ENCODE results near the gene OR51B4.
"Not testable (repeated sequence)": the region's sequence is repeated elsewhere in the genome, so short reads cannot be mapped to it uniquely, and the experiment has no call there.

The OR51B4 gene

DNA sequence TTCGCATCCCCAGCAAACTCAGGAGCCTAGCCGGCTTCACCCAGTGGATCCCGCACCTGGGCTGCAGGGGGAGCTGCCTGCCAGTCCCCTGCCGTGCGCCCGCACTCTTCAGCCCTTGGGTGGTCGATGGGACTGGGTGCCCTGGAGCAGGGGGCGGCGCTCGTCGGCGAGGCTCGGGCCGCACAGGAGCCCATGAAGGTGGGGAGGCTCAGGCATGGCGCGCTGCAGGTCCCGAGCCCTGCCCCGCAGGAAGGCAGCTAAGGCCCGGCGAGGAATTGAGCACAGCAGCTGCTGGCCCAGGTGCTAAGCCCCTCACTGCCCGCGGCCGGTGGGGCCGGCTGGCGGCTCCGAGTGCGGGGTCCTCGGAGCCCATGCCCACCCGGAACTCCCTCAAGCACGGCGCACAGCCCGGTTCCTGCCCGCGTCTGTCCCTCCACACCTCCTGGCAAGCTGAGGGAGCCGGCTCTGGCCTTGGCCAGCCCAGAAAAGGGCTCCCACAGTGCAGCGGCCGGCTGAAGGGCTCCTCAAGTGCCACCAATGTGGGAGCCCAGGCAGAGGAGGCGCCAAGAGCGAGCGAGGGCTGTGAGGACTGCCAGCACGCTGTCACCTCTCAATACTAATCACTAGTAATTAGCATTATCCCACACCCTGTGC lies 7.3 kb downstream of the OR51B4 start:
- DNase-seq (ENCODE audit: low spot score) = not testable (repeated sequence)

DNA sequence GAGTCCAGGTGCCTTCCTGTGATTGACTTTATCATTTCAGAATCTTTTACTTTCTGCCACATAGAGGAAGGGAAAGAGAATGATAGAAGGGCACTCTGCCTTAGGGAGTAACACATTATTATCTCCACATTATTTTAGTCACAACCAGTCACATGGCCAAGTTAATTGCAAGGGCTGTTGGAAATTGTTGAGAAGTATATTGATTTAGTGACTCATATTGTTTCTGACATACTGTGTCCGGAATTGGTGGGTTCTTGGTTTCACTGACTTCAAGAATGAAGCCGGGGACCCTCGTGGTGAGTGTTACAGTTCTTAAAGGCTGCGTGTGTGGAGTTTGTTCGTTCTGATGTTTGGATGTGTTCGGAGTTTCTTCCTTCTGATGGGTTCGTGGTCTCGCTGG lies 8.7 kb downstream of the OR51B4 start:
- DNase-seq (ENCODE audit: low spot score) = no peak

DNA sequence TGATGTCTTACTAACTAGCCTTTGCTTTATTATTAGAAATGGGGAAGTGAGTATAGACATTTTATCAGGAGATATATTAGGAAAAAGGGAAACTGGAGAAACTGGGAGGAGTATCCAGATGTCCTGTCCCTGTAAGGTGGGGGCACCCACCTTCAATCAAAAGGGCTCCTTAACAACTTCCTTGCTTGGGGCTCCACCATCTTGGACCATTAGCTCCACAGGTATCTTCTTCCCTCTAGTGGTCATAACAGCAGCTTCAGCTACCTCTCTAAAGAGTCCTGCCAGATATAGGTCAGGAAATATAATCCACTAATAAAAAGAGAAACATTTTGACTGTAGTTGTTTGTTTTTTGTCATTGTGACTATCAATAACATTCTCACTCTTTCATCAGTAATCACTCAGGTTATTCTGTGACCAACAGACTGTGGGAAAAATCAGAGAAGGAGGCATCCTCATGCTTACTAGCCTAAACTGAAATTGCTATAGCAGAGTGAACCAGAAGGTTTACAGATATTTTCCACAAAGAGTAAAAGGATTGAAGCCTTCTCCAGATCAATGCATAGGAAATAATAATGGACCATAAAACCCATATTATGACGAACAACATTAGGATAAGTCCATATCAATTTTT lies 10.4 kb downstream of the OR51B4 start:
- DNase-seq (ENCODE audit: low spot score) = no peak

DNA sequence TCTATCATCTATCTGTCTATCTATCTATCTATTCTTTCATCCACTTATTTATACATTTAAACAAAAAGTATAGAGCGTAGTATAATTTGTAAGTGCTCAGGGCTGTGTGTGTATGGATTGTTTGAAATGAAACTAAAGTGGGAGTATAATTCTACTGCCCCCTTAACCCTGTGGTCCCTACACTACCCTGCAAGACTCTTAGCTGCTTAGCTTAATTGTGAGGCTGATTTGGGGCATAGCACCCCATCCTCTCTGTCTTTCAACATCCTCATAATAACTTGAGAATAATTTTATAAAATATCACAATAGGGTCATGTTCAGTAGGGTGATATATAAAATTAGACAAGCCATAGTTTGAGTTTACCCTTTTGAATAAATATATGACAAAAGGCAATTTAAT lies 11.6 kb downstream of the OR51B4 start:
- no peak for DNase-seq (ENCODE audit: low spot score)

DNA sequence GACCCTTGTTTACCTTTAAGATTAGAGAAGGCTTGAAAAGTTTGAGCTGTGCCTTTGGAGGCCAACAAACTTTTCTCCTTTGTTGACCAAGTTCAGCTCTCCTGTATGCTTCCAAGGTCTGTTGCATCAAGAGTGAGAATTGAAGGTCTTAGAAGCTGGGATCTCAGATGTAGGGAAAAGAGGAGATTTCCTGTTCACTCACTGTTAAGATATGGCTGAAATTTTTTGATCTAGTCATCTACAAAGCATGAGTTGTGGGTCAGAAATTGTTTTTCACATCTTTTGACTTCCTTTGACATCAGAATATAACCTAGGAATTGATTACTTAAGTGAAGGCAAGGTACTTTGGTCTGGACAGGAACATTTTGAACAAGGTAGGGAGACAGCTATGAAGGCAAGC lies 12.1 kb downstream of the OR51B4 start:
- DNase-seq (ENCODE audit: low spot score) = no peak

DNA sequence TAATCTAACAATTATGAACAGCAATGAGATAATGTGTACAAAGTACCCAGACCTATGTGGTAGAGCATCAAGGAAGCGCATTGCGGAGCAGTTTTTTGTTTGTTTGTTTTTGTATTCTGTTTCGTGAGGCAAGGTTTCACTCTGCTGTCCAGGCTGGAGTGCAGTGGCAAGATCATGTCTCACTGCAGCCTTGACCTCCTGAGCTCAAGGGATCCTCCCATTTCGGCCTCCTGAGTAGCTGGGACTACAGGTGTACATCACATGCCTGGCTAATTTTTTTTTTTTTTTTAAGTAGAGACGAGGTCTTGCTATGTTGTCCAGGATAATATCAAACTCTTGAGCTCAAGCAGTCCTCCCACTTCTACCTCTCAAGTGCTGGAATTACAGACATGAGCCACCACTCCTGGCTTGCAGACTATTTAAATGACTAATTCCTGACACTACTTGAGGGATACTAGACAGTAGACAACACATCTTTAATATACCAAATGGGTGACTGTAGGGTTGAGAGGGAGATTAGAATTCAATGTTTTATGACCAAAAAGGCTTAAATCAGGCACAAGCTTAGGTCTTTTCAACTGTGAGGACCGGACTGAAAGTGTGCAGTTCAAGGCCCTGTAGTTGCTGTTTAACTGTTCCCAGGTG lies 12.7 kb downstream of the OR51B4 start:
- no peak for DNase-seq (ENCODE audit: low spot score)

DNA sequence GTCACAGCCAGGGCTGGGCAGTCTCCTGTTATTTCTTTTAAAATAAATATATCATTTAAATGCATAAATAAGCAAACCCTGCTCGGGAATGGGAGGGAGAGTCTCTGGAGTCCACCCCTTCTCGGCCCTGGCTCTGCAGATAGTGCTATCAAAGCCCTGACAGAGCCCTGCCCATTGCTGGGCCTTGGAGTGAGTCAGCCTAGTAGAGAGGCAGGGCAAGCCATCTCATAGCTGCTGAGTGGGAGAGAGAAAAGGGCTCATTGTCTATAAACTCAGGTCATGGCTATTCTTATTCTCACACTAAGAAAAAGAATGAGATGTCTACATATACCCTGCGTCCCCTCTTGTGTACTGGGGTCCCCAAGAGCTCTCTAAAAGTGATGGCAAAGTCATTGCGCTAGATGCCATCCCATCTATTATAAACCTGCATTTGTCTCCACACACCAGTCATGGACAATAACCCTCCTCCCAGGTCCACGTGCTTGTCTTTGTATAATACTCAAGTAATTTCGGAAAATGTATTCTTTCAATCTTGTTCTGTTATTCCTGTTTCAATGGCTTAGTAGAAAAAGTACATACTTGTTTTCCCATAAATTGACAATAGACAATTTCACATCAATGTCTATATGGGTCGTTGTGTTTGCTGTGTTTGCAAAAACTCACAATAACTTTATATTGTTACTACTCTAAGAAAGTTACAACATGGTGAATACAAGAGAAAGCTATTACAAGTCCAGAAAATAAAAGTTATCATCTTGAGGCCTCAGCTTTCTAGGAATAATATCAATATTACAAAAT lies 13.4 kb downstream of the OR51B4 start:
- DNase-seq (ENCODE audit: low spot score) = no peak

DNA sequence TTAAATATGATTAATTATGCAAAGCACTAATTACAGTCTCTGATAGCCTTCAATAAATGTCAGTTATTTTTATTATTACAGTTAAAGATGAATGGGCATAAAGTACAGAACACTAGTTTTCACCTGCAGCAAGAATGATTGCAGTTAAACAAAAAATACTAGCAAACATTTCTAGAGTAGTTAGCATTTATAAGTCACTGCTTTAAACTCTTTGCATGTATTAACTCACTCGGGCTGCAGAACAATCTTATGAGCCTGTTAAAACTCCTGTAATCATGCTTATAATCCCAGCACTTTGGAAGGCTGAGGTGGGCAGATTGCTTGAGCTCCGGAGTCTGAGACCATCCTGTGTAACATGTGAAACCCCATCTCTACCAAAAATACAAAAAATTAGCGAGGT lies 14.8 kb downstream of the OR51B4 start:
- no peak for DNase-seq (ENCODE audit: low spot score)

DNA sequence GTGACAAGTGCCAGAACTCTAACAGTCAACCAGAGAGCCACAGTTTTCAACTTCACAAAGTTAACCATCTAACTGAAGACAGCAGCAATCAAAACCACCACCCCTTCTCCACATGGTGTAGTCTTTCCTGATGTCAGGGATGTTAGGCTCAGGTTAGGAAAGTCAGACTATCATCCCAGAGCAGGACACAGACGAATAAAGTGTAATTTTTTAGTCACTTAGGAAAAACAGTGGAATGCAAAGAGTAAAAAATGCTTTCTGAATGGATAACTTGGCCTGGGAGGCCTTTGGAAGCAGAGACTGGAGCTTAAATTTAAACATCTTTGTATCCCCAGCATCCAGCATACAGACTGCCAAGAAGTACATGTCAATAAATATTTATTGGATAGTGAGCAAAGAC lies 15.4 kb downstream of the OR51B4 start:
- no peak for DNase-seq (ENCODE audit: low spot score)

DNA sequence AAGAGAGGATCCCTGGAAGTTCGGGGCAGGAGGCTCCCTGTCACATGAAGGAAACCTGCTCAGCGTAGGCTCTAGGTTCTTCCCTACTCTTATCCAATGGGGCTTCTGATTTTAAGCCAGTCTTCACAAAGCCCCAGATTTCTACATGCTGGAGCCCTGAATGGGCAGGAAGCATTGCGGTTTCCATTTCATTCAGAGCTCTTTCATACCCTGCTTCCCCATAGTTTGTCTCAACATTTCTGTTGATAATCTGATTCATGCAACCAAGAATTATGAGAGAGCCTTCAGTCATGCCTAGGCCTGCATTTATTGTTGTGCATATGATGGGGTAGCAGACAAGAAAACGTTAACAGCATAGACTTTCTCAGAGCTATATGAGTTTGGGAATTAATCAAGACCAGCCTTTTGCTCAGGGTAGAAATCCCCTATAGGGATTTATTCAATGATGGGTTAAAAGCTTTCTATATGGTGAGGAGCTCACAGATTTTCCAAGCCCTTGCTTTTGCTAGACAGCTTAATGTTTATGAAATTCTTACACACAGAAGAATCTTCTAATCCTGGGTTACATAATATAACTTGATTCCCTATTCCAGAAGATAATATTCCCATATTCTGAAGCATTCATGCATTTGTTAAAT lies 15.9 kb downstream of the OR51B4 start:
- DNase-seq (ENCODE audit: low spot score) = no peak

DNA sequence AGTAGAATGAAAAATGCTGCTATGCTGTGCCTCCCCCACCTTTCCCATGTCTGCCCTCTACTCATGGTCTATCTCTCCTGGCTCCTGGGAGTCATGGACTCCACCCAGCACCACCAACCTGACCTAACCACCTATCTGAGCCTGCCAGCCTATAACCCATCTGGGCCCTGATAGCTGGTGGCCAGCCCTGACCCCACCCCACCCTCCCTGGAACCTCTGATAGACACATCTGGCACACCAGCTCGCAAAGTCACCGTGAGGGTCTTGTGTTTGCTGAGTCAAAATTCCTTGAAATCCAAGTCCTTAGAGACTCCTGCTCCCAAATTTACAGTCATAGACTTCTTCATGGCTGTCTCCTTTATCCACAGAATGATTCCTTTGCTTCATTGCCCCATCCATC lies 17.1 kb downstream of the OR51B4 start:
- no peak for DNase-seq (ENCODE audit: low spot score)

DNA sequence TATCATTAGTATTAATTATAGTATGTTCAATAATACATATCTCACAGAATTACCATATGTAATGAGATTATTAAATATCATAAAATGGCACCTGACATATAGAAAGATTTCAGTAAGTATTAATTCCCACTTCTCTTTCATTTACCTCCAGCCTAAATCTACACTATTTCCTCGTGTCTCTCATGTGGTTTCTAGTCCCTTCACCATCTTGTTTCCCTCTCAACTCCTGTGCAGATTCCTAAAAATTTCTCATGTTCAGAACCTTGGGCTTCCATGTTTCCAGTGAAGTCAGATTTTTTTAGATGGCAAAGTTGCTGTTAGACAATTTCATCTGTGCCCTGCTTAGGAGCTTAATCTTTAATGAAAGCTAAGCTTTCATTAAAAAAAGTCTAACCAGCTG lies 17.9 kb downstream of the OR51B4 start:
- no peak for DNase-seq (ENCODE audit: low spot score)

DNA sequence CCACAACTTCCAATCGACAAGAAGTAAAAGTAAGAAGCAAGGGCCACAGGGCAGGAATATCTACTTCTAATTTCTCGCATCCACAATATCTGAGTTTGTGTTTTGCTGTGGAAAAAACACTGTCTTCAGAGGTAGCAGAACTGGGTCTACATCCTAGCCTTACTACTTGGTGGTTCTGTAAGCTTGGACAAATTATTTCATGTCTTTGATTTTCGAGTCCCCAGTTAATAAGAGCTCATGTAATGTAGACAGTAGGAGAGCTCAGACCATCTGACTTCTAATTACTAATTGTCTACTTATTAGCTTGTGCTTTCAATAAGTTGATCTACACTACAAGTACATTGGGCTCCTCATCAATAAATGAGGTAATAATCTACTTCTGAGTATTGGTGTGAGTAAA lies 18.7 kb downstream of the OR51B4 start:
- DNase-seq (ENCODE audit: low spot score) = no peak

DNA sequence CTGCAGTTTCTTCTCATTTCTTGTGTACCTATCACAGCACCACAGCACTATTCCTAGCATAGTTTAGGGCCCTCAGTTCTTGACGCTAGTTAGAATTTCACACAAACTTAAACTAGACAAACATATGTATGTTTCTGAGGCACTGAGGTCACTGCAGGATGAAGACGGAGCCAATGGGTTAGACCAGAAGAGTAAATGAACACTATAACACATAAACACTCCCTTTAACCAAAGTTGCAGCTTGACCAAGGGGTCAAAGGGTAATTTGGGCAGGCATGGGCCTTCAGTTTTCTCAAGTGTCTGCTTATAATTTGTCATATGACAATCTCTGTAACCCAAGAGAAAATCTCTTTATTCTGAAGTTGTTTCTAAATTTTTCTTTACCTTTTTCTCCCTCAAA lies 19.1 kb downstream of the OR51B4 start:
- DNase-seq (ENCODE audit: low spot score) = no peak

DNA sequence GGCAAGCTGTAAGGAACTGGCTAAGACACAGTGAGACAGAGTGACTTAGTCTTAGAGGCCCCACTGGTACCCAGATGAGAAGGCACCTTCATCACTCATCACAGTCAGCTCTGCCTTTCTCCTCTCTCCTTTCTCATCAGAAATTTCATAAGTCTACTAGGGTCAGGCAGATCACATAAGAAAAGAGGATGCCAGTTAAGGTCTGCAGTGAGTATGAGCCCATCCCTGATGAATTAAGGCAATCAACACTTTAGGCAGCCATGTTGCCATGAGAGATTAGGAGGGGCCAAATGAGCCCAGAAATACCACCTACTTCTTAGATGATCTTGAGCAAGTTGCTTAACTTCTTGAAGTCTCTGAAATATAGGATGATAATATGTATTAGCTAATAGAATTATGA lies 20.1 kb downstream of the OR51B4 start:
- no peak for DNase-seq (ENCODE audit: low spot score)

DNA sequence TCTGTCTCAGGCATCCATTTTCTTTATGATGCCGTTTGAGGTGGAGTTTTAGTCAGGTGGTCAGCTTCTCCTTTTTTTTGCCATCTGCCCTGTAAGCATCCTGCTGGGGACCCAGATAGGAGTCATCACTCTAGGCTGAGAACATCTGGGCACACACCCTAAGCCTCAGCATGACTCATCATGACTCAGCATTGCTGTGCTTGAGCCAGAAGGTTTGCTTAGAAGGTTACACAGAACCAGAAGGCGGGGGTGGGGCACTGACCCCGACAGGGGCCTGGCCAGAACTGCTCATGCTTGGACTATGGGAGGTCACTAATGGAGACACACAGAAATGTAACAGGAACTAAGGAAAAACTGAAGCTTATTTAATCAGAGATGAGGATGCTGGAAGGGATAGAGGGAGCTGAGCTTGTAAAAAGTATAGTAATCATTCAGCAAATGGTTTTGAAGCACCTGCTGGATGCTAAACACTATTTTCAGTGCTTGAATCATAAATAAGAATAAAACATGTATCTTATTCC lies 21.1 kb downstream of the OR51B4 start:
- no peak for DNase-seq (ENCODE audit: low spot score)

DNA sequence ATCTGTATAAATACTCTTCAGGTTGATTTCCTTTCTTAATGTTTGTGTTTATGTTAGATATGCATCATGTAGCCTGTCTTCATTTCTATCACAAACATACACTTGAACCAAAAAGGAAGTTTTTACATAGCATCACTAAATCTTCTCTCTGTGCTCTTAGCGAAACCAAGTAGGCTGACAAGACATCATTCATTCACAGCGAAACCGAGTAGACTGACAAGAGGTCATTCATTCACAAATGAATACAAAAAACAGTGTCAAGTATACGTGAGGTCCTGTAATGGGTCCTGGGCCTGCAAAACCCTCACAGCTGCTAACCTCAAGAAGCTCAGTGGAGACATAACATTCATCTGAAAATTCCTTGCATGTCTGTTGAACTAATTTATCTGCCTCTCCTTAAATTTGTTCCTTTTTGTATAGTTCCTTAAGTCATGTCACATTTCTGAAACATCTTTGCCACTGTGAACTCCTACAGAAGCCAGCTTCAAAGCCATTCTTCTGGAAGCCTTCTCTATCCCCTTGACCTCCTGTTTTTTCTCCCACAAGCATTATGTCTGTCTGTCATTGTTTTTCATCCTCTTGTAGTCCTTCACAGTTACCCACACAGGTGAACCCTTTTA lies 22.2 kb downstream of the OR51B4 start:
- no peak for DNase-seq (ENCODE audit: low spot score)

DNA sequence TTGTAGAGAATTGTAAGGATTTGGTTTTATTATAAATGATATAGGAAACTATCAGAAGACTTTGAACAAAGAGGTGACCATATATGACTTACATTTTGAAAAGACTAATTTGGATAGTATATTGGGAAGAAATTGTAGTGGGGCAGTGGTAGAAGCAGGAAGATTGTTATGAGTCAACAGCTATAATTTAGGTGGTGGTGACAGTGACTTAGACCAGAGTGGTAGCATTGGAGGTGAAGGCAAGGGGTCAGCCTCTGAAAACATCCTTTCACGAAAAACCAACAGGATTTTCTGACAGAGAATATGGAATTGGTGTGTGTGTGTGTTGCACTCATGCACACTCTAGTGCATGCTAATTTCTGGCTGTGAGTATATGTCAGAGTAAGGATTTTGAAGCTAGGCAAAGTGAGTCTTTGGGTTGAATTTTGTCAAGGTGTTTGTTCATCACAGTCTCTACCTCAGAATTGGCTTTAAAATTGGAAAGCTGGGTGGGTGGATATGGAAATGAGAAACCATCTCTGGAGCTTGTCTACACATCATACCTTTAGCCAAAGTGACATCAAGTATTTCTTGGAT lies 23.9 kb downstream of the OR51B4 start:
- no peak for DNase-seq (ENCODE audit: low spot score)

DNA sequence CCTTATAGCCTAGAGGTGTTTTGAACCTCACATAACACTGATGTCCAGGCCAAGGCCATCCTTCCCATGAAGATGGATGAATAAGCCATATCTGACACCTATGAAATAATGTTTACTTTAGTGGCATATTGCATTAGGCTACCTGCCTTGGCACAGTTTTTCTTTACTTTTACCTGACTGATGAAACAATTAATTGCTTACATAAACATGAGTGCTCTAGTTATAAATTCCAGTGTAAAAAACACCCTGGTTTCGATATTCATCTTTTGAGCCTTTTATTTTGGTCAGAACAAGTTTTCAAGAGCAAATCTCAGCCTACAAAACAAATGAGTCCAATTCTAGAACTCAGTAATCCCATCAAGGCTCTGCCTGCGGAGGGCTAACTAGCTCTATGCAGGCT lies 25.0 kb downstream of the OR51B4 start:
- DNase-seq (ENCODE audit: low spot score) = no peak

DNA sequence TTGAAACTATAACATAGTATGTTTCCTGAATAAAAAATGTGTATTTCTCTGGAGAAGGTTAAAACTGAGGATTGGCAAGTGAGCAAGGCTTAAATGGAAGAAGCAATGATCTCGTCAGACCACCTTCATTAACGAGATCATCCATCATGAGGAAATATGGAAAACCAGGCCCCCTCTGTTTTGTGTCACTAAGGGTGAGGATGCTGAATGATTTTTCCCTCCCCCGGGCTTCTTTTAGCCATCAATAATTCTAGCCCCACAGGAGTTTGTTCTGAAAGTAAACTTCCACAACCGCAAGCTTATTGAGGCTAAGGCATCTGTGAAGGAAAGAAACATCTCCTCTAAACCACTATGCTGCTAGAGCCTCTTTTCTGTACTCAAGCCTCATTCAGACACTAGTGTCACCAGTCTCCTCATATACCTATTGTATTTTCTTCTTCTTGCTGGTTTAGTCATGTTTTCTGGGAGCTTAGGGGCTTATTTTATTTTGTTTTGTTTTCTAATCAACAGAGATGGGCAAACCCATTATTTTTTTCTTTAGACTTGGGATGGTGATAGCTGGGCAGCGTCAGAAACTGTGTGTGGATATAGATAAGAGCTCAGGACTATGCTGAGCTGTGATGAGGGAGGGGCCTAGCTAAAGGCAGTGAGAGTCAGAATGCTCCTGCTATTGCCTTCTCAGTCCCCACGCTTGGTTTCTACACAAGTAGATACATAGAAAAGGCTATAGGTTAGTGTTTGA lies 26.2 kb downstream of the OR51B4 start:
- no peak for DNase-seq (ENCODE audit: low spot score)

DNA sequence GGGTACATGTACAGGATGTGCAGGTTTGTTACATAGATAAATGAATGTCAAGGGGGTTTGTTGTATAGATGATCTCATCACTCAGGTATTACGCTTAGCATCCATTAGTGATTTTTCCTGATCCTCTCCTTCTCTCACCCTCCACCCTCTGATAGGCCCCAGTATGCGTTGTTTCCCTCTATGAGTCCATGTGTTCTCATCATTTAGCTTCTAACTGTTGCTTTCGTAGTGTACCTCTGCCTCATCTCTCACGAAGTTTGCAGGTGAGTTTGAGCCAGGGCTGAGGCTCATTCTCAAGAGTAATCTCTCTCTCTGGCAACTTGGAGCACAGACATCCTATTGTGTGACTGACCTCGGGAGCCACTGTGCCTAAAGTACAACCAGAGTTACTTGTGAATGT lies 27.4 kb downstream of the OR51B4 start:
- no peak for DNase-seq (ENCODE audit: low spot score)

Data from CD4-positive, alpha-beta T cell treated with Interleukin-2 at 100 ng/mL for 4 hours (primary cell).